NCI-H128 (cell line): ENCODE data around the gene TUBA3E.
"Not testable (repeated sequence)": the region's sequence is repeated elsewhere in the genome, so short reads cannot be mapped to it uniquely, and the experiment has no call there.

Source experiments
- DNase-seq: peaks from one replicate; lab custom pipeline; 2025; ENCODE audit not compliant: unreplicated experiment; lab: John Stamatoyannopoulos, UW

The TUBA3E gene

GRCh38 chr2:130198343-130198742, at the start of gene TUBA3E:
Gene TUBA3E (minus strand): TSS chr2:130198439. CDS start chr2:130198360, 79 bp downstream.
- DNase-seq = no peak

- no peak for DNase-seq
Measured at GRCh38 chr2:130246430-130246829, 48.2 kb upstream of the TUBA3E start.

- DNase-seq = no peak
Measured at GRCh38 chr2:130245976-130246375, 47.7 kb upstream of the TUBA3E start.

GRCh38 chr2:130243359-130243758, 45.1 kb upstream of the TUBA3E start:
- no peak for DNase-seq

- DNase-seq = no peak
Measured at GRCh38 chr2:130241041-130241707, 42.9 kb upstream of the TUBA3E start.

- not testable (repeated sequence) for DNase-seq
Measured at GRCh38 chr2:130239581-130239980, 41.3 kb upstream of the TUBA3E start.

- not testable (repeated sequence) for DNase-seq
Measured at GRCh38 chr2:130233066-130233465, 34.8 kb upstream of the TUBA3E start.

GRCh38 chr2:130231656-130232055, 33.4 kb upstream of the TUBA3E start:
- no peak for DNase-seq

GRCh38 chr2:130230907-130231306, 32.7 kb upstream of the TUBA3E start:
- not testable (repeated sequence) for DNase-seq

GRCh38 chr2:130230376-130230775, 32.1 kb upstream of the TUBA3E start:
- DNase-seq = not testable (repeated sequence)

- not testable (repeated sequence) for DNase-seq
Measured at GRCh38 chr2:130229161-130229510, 30.9 kb upstream of the TUBA3E start.

- DNase-seq = not testable (repeated sequence)
Measured at GRCh38 chr2:130228467-130229160, 30.4 kb upstream of the TUBA3E start.

- DNase-seq = not testable (repeated sequence)
Measured at GRCh38 chr2:130228005-130228404, 29.8 kb upstream of the TUBA3E start.

- DNase-seq = not testable (repeated sequence)
Measured at GRCh38 chr2:130222523-130222922, 24.3 kb upstream of the TUBA3E start.

GRCh38 chr2:130220505-130220904, 22.3 kb upstream of the TUBA3E start:
- not testable (repeated sequence) for DNase-seq

- not testable (repeated sequence) for DNase-seq
Measured at GRCh38 chr2:130219147-130219546, 20.9 kb upstream of the TUBA3E start.

- DNase-seq = not testable (repeated sequence)
Measured at GRCh38 chr2:130207051-130207450, 8.8 kb upstream of the TUBA3E start.

GRCh38 chr2:130203150-130203549, 4.9 kb upstream of the TUBA3E start:
- DNase-seq = not testable (repeated sequence)

GRCh38 chr2:130202518-130202917, 4.3 kb upstream of the TUBA3E start:
- DNase-seq = not testable (repeated sequence)

- DNase-seq = not testable (repeated sequence)
Measured at GRCh38 chr2:130196052-130196451, 2.2 kb downstream of the TUBA3E start.

GRCh38 chr2:130195089-130195635, 3.1 kb downstream of the TUBA3E start:
- not testable (repeated sequence) for DNase-seq

GRCh38 chr2:130193824-130194223, 4.4 kb downstream of the TUBA3E start:
- not testable (repeated sequence) for DNase-seq
